ENCODE results near the gene CARMIL3. TPM values are rescaled to one million over a fixed set of nuclear protein-coding genes. Genes with fewer than 3 reads are reported as not detected.

Gene CARMIL3
- total and polyA plus RNA-seq, 2 of the 8 experiments (the other 6 are each of a cell fraction or from before 2014, with no cell fraction given), result 6.0 to 9.0 TPM

GRCh38 chr14:24064856-24065255, 13.0 kb downstream of the CARMIL3 start:
- H2AK5ac ChIP-seq (ENCODE audit: low read depth, low read length), result no peak overlapping the region
- no peak overlapping the region for H2BK12ac ChIP-seq (ENCODE audit: low read depth, low read length)
- no peak overlapping the region for H2AFZ ChIP-seq (ENCODE audit: low read length)
- H4K20me1 ChIP-seq (replicated peaks in 1 of 2; ENCODE audit: control insufficient read depth in 1 of 2, insufficient read depth in 2 of 2, low read length in 2 of 2), result no peaks in the 10 kb centered on the region
- no peak overlapping the region for H3K27ac ChIP-seq (ENCODE audit: low read depth, low read length)
- no peak overlapping the region for H3K4me2 ChIP-seq (ENCODE audit: insufficient read depth in 1 of 2, low read depth in 2 of 2, low read length in 2 of 2)
- no peak overlapping the region for H3K9ac ChIP-seq (replicated peaks in 1 of 4; ENCODE audit: extremely low read depth in 1 of 4, low read depth in 3 of 4, low read length in 3 of 4)
- H2BK5ac ChIP-seq (ENCODE audit: low read depth, low read length), result no peak overlapping the region; the same call in 1 of the 2 replicates
- H3K14ac ChIP-seq (ENCODE audit: insufficient read length), result no peak overlapping the region
- no peaks in the 10 kb centered on the region for H3K79me1 ChIP-seq (ENCODE audit: low read depth, low read length)
- no peak overlapping the region for H3K56ac ChIP-seq (replicated peaks; ENCODE audit: insufficient read length, low read depth, low read length)
- H2BK120ac ChIP-seq (replicated peaks; ENCODE audit: low read depth, low read length), result no peak overlapping the region
- CTCF ChIA-PET (ENCODE audit: partially characterized antibody), result interaction anchor here (0.9 to 23.8 kb wide), 7 partner anchors 9 to 242 kb away, joined by 3 to 316 read pairs (median 5); partner anchors contain the start of genes CIDEB, IRF9 and PCK2
- no peak overlapping the region for H3K4ac ChIP-seq (replicated peaks; ENCODE audit: insufficient read length, low read depth, low read length)
- FAIRE-seq (no peak), DNase-seq (ENCODE audit: low read depth in 1 of 2, low spot score in 2 of 2) (no peak)
- POLR2A ChIA-PET (ENCODE audit: partially characterized antibody), result interaction anchor here (1.1 to 27.2 kb wide), 4 partner anchors 10 to 34 kb away, joined by 3 to 626 read pairs (median 20); partner anchors contain the start of genes CARMIL3 and PCK2
- no peak overlapping the region for H3K23ac ChIP-seq (ENCODE audit: insufficient read length)
- H3K9me3 ChIP-seq (ENCODE audit: insufficient read depth in 2 of 2, low read depth in 1 of 2, low read length in 1 of 2), result no peaks in the 10 kb centered on the region
- no peak for TF ChIP-seq KDM4A (IDR thresholded peaks at IDR 0.05; ENCODE audit: low read depth, low read length, severe bottlenecking)
- no peak for TF ChIP-seq ATF2 (IDR thresholded peaks at IDR 0.05; ENCODE audit: low read length)
- TF ChIP-seq RBBP5 (IDR thresholded peaks at IDR 0.05; ENCODE audit: borderline replicate concordance, low read depth, low read length), result no peak
- no peak for TF ChIP-seq CREB1 (IDR thresholded peaks at IDR 0.05)
- no peak for TF ChIP-seq JUN (IDR thresholded peaks at IDR 0.05; ENCODE audit: low read depth, low read length)
- no peak for TF ChIP-seq TEAD4 (IDR thresholded peaks at IDR 0.05; ENCODE audit: low read depth, low read length)
- no peak for TF ChIP-seq KDM1A (IDR thresholded peaks at IDR 0.05; ENCODE audit: borderline replicate concordance, low read length)
- no peak for TF ChIP-seq ASH2L (IDR thresholded peaks at IDR 0.05; ENCODE audit: low read length)
- TF ChIP-seq CEBPB (IDR thresholded peaks at IDR 0.05; ENCODE audit: low read depth, low read length), result no peak
- no peak for TF ChIP-seq GTF2F1 (IDR thresholded peaks at IDR 0.05; ENCODE audit: borderline replicate concordance, low read depth, low read length)
- no peak for TF ChIP-seq CTBP2 (IDR thresholded peaks at IDR 0.05; ENCODE audit: borderline replicate concordance, insufficient read depth, insufficient read length, low read length)
- no peak for TF ChIP-seq BCL11A (IDR thresholded peaks at IDR 0.05; ENCODE audit: low read depth in 2 of 2, low read length in 2 of 2)
- no peak for TF ChIP-seq TBP (IDR thresholded peaks at IDR 0.05; ENCODE audit: low read depth, low read length)
- no peak overlapping the region for H4K8ac ChIP-seq (ENCODE audit: extremely low read depth, insufficient read depth, low read length)
- no peak overlapping the region for H3K4me3 ChIP-seq (ENCODE audit: extremely low read depth in 1 of 4, insufficient read depth in 2 of 4, low read depth in 3 of 4, low read length in 4 of 4)
- no peak overlapping the region for H2BK20ac ChIP-seq (ENCODE audit: low read length)
- no peaks in the 10 kb centered on the region; a peak in 1 of 7 replicates for H3K27me3 ChIP-seq (replicated peaks in 1 of 4; ENCODE audit: control insufficient read depth in 3 of 4, extremely low read depth in 1 of 4, insufficient read depth in 3 of 4, low read length in 3 of 4)
- no peaks in the 10 kb centered on the region for H3K79me2 ChIP-seq (ENCODE audit: control insufficient read depth in 1 of 2, insufficient read depth in 2 of 2, low read length in 2 of 2)
- 95% methylated on average over 6 of the region's 15 CpGs; no CpG with 5 or more reads in 1 of the 2 experiments for WGBS, 2 experiments (ENCODE audit: extremely low coverage in 1 of 2, insufficient coverage in 1 of 2, insufficient read length in 1 of 2, insufficient replicate concordance in 2 of 2, low coverage in 1 of 2, low lambda C conversion rate in 2 of 2, missing lambda C conversion rate in 1 of 2)
- no peak overlapping the region for H4K91ac ChIP-seq (replicated peaks; ENCODE audit: insufficient read length, low read length)
- no peaks in the 10 kb centered on the region for H3K36me3 ChIP-seq (ENCODE audit: control insufficient read depth in 2 of 4, insufficient read depth in 4 of 4, low read length in 3 of 4)
- no peak overlapping the region for H4K5ac ChIP-seq (ENCODE audit: insufficient read length, low read depth, low read length)
- H2BK15ac ChIP-seq (ENCODE audit: low read length), result no peak overlapping the region
- H3K4me1 ChIP-seq (replicated peaks in 1 of 4; ENCODE audit: control insufficient read depth in 3 of 4, insufficient read depth in 4 of 4, low read length in 3 of 4), result no peaks in the 10 kb centered on the region
- no peak overlapping the region for H3K18ac ChIP-seq (ENCODE audit: extremely low read depth, low read length)
- H3K23me2 ChIP-seq (ENCODE audit: low read depth, low read length), result no peaks in the 10 kb centered on the region

Measured in H1 (cell line).